ENCODE data around the gene TXNRD2.
"Not testable (repeated sequence)": the region's sequence is repeated elsewhere in the genome, so short reads cannot be mapped to it uniquely, and the experiment has no call there.

The TXNRD2 gene

GRCh38 chr22:19948057-19948760, 6.6 kb upstream of the TXNRD2 start:
- no peak for DNase-seq (ENCODE audit: low read depth)

- peak; percentile 73 for DNase-seq (ENCODE audit: low read depth)
These were observed 1.7 kb upstream of the TXNRD2 start for GRCh38 chr22:19943082-19944026.

- DNase-seq (ENCODE audit: low read depth) = no peak
These were observed 801 bp upstream of the TXNRD2 start for GRCh38 chr22:19942157-19943081.

- DNase-seq (ENCODE audit: low read depth) = no peak
These were observed 868 bp downstream of the TXNRD2 start for GRCh38 chr22:19940536-19941364.

GRCh38 chr22:19937616-19938473, 3.8 kb downstream of the TXNRD2 start:
- DNase-seq (ENCODE audit: low read depth) = no peak

GRCh38 chr22:19936513-19936912, 5.1 kb downstream of the TXNRD2 start:
- no peak for DNase-seq (ENCODE audit: low read depth)

- not testable (repeated sequence) for DNase-seq (ENCODE audit: low read depth)
These were observed 6.4 kb downstream of the TXNRD2 start for GRCh38 chr22:19935123-19935718.

GRCh38 chr22:19933341-19934241, 8.0 kb downstream of the TXNRD2 start:
- DNase-seq (ENCODE audit: low read depth) = no peak

- DNase-seq (ENCODE audit: low read depth) = no peak
These were observed 9.0 kb downstream of the TXNRD2 start for GRCh38 chr22:19932367-19933206.

- no peak for DNase-seq (ENCODE audit: low read depth)
These were observed 10.1 kb downstream of the TXNRD2 start for GRCh38 chr22:19931514-19931913.

- no peak for DNase-seq (ENCODE audit: low read depth)
These were observed 10.8 kb downstream of the TXNRD2 start for GRCh38 chr22:19930551-19931486.

- no peak for DNase-seq (ENCODE audit: low read depth)
These were observed 11.8 kb downstream of the TXNRD2 start for GRCh38 chr22:19929586-19930550.

GRCh38 chr22:19928207-19928606, 13.4 kb downstream of the TXNRD2 start:
- DNase-seq (ENCODE audit: low read depth) = no peak

GRCh38 chr22:19927696-19928095, 13.9 kb downstream of the TXNRD2 start:
- DNase-seq (ENCODE audit: low read depth) = no peak

- DNase-seq (ENCODE audit: low read depth) = not testable (repeated sequence)
These were observed 15.6 kb downstream of the TXNRD2 start for GRCh38 chr22:19926028-19926427.
